NCI-H460 (cell line): ENCODE data around the gene CDYL. TPM values are rescaled to one million over a fixed set of nuclear protein-coding genes. Genes with fewer than 3 reads are reported as not detected.

Experiments
- DNase-seq: peaks from one replicate; pipeline ENCODE4 v3.0.0-alpha.2; 2016; ENCODE audit warnings: low read depth; ENCODE audit errors: extremely low read depth
- total RNA-seq: library from RNA; depleted of rRNA; stranded (reverse); fragments of >200 nt; shearing (Covaris generic); gene quantifications from 2 replicates; pipeline ENCODE4 v1.2.3, GENCODE V29; 2014

CDYL gene
- total RNA-seq, 1 experiment from 2014 or later: 19.7 TPM

DNA sequence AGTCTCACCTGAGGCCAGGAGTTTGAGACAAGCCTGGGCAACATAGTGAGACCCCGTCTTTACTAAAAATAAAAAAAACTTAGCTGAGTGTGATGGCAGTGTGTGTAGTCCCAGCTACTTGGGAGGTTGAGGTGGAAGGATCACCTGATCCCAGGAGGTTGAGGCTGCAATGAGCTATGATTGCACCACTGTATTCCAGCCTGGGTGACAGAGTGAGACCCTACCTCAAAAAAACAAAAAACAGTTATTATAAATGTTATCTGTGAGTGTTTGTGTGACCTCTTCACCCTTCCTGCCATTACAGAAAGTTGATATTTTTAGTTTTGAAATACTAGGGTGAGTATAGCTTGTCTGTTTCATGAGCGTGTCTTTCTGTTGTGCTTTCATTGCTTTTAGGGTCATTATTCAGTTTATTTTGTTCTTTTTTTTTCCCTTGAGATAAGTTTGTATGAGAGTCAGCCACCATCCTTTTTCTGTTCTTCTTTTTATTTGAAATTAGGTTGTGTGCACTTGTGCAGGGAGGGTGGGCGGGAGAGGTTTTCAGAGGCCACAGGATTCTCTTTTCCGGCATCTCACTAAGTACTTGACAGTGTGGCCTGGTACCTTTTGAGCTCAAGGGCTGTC lies 26.2 kb downstream of the CDYL start:
- DNase-seq: no peak

DNA sequence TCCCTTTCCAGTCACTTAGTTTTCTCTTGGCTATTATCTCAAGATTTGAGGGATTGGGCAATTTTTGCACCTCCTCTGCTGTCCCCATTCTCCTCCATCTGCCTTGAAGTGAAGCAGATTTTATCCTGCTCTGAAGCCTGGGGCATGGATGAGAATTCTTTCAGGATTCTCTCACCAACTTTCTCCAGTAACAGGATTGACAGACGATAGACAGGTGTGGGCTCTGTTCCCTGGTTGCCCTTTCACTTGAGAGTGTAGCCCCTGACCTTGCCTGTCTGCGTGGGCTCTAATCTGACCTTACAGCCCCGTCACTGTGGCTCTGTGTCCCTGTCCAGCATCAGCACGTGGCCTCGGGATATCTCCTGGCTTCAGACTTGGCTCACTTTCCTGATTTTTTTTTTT lies 27.1 kb downstream of the CDYL start:
- DNase-seq: no peak

DNA sequence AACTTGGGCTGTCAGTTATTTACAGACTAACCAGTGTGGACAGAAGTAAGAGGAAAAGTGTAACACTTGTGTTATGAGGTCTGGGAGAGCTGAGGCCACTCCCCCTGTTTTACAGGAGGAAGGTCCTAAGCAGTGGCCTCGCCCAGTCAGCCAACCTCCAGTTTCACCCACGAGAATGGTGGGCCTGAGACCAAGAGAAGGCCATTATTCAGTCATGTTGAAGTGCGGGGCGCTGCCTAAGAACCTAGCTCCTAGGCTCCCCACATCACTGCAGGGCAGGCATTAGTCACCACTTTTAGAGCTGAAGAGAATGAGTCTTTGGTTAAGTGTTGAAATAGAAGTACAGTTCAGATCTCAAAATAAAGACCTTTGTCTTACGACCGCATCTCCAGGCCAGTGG lies 27.9 kb downstream of the CDYL start:
- no peak for DNase-seq

DNA sequence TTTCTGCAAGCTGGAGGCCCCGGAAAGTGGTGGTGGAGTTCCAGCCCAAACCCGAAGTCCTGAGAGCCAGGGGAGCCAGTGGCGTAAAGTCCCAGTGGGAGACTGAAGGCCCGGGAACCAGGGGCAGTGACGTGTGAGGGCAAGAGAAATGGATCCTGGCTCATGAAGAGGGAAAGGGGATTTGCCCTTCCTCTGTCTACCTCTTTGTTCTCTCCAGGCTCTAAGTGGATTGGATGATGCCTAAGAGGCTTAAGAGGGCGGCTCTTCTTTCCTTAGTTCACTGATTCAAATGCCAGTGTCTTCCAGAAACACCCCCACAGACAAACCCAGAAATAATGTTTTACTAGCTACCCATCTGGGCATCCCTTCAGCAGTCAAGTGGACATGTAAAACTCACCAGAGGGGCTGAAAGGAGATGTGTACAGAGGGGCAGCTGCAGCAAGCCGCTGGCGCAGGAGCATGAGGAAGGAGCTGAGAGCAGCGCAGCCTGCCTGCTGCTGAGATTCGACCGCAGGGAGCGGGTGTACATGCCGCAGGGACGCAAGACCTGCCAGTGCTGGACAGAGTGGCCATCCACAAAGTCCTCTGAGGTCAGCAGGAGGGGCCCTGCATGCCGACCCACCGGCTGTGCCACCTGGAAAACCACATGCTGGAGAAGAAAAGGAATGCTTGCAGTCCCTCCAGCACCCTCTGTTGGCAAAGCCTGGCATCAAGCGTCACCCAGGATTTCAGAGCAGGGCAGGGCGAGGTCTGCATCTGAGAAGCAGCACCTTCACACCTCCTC lies 29.5 kb downstream of the CDYL start:
- peak; percentile 37 for DNase-seq

DNA sequence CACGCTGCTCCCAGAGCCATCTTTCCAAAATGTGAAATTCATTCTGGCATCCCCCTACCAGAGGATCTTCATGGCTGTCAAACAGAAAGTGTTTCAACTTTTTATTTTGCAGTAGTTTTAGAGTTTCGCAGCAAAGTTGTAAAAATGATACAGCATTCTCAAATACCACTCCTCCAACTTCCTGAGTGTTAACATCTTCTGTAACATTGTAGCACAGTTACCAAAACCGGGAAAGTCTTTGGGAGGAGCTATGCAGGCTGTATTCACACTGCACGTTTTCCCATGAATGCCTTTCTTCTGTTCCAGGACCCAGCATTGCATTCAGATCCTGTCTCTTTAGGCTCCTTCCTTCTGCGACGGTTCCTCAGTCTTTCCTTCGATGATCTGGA lies 30.1 kb downstream of the CDYL start:
- no peak for DNase-seq

DNA sequence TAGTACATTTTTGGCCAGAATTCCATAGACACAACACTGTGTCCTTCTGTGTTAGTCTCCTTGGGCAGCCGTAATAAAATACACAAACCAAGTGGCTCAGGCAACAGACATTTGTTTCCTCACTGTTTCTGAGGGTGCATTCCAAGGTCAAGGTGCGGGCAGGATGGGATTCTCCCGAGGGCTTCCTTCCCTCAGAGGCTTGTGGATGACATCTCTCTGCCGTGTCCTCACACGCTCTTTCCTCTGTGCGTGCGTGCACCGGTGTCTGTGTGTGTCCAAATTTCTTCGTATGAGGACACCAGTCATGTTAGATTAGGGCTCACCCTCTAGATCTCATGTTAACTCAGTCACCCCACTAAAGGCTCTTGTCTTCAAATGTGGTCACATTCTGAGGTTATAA lies 30.6 kb downstream of the CDYL start:
- DNase-seq: no peak

DNA sequence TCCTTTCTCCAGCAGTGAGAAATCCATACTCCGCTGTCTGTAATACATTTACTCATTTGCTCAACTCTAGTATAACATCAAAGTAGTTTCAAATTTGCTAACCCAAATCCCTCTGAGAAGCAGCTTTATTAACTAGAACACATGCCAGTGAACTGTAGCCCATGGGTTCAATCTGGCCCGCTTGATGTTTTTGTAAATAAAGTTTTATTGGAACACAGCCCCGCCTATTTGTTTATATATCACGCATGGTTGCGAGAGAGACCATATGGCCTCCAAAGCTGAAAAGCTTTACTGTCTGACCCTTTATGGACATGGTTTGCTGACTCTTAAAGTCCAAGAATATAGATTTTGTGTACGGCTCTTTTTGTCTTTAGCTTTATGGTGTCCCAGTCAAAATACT lies 32.2 kb downstream of the CDYL start:
- DNase-seq: no peak

DNA sequence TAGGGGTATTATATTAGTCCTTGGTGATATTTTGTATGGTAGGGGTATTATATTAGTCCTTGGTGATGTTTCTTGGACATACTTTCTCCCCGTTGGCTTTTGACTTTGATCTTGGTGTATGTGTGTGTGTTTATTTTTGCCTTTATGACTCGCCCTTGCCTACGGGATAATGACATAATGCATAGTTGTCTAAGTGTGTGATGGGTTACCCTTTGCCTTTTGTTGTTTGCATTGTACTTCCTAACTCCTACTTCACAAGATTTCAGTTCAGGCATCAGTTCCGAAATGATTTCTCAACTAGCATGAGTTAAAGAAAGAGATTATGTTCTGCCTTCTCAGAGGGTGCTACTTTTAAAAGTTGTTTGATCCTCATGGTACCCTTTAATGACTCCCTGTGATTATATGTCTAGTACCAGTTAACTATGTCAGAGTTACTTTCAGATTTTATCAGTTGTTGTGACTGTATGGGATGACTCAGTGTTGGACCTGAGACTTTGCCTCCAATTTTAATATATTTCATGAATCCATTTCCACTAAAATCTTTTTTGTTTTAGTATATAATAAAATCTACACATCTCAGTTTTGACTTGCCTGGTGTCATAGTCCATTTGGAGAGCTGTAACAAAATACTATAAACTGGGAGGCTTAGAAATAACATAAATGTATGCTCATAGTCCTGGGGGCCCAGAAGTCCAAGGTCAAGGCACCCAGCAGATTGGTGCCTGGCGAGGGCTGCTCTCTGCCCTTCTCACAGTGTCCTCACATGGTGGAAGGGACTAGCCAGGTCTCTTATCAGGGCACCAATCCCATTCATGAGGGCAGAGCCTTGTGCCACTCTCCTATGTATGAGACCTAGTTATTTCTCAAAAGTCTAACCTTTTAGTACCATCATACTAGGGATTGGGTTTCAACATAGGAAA lies 34.1 kb downstream of the CDYL start:
- no peak for DNase-seq

DNA sequence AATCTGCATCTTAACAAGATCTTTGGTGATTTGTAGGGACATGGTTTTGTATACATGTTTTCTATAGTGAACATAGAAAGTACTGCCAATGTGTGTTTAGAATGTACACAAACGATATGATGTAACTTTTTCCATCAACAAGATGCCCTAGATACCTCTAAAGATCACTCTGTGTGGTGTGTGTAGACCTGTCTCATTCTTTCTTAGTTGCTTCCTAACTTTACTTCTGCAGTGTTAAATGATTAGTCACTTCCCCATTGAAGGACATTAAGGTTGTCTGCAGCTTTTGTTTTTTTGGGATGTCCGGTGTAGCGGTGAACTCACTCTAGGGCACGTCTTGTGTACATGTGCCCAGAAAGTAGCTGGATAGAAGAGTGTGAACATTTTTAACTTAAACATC lies 35.9 kb downstream of the CDYL start:
- no peak for DNase-seq

DNA sequence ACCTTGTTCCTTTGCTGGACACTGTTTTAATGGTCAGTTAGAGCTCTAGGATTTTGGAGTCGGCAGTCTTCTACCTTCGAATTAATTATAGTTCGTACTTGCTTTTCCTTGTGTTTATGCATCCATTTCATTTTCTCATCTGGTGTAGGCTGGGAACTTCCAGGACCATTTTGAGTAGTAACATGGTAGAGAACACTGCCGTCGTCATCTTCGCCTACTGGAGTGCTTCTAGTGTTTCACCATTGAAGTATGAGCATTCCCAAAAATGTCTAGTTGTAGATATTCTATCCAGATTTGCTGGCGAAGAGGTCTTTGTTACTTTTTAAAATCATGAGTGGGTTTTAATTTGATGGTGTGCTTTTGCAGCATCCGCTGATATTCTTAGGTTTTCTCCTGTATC lies 36.9 kb downstream of the CDYL start:
- DNase-seq: no peak

DNA sequence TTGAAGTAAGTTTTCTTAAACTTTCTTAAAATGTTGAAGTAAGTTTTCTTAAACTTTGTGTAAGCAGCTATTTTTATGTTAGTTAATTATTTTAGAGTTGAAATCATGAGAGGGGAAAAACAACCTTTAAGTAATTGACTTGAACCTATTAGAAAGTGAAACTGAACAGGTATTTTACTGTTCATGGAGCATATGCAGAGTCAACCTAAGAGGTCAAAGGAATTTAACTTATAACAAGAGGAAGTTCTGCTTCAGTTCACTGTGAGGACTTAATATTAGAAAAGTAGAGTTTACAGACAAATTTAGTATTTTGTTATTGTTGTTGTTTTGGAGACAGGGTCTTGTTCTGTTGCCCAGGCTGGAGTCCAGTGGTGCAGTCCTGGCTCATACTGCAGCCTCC lies 38.0 kb downstream of the CDYL start:
- no peak for DNase-seq

DNA sequence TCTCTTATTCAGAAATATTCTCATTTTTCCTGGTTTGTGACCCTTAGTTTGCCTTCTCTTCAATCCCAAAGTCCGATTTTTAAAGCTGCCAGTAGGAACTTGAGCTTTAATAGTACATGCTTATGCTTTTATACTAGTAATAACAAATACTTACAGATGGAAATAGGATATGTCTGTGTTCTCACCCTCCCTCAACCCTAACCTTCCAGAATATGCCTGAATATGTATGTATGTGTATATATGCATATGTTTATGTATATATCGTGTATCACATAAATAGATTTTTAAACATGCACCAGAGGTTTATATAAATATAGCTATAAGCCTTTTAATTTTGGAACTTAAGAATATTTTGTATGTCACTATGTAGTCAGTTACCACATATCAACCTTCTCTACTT lies 38.8 kb downstream of the CDYL start:
- no peak for DNase-seq

DNA sequence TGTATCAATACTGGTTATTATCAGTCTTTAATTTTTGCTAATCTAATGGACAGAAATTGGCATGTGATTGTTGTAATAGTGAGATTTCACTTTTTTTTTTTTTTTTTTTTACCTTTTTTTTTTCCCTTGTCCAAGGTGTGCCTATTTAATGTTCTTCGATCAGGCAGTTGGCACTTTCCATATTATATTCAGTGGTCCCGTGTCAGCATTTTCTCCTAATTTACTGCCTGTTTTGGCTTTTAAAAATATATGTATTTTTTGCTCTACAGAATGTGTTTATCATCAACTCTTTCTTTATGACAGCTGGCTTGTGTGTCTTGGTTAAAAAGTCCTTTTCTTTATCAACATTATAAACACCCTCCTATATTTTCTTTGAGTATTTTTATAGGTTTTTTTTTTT lies 39.4 kb downstream of the CDYL start:
- no peak for DNase-seq

DNA sequence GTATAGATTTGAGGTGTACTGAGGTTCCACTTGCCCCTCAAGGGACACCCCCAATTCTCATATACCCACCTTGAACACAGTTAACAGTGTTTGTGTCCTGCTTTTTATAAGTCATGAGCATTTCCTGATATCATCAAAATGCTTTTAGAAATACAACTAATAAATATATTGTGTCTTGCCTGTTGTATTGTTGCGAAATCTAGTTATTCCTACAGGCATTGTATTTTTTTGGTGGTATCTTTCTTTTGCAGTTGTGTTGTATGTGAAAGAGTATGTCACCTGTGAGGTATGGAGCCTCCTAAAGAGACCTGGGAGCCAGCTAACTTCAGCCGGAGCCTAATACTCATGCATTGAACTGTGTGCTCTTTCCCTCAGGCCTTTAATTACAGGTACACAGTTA lies 40.7 kb downstream of the CDYL start:
- no peak for DNase-seq

DNA sequence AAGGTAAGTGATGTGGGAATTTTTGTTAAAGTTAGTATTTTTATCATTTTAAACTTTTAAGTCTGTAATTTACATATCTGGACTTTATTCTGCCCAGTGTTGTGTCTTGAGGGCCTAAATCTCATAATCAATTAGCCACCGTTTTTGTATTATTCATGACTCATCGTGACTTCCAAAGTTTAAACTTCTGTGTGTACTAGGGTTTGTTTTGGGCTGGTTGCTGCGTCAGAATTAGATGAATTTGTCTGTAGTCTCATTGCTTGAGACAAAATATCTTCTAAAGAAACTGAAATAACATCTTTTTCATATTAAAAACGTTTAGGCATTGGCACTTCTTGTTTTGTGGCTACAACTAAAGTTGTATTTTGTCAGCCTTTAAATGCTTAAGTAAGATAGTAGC lies 41.3 kb downstream of the CDYL start:
- no peak for DNase-seq

DNA sequence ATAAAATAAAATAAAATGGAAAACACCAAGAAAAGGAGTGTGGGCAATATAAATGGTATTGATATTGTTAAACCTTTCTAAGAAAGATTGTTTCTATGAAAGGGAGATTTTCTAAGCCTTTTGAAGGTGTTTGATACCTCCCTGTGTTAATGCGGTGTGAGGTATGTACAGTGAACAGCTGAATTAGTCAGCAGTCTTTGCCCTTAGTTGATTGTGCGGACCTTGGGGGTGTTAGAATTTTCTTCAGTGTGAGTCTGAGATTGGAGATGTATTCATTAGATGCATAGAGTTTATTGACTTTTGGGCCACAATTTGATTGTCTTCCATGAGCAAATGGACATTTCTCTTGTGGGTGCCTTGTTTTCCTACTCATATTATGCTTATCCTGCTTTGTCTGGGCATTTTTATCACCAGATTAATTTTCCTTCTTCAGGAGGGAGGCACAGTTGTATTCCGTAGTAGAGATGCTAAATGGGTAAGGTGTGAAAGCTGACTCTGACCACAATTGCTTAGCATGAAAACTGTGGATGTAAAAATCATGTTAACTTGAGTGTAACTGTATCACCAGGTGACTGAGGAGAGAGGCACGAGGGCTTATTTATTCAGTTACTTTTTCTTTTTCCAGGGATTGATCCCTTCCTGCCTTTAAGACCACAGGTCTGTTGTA lies 42.2 kb downstream of the CDYL start:
- no peak for DNase-seq

DNA sequence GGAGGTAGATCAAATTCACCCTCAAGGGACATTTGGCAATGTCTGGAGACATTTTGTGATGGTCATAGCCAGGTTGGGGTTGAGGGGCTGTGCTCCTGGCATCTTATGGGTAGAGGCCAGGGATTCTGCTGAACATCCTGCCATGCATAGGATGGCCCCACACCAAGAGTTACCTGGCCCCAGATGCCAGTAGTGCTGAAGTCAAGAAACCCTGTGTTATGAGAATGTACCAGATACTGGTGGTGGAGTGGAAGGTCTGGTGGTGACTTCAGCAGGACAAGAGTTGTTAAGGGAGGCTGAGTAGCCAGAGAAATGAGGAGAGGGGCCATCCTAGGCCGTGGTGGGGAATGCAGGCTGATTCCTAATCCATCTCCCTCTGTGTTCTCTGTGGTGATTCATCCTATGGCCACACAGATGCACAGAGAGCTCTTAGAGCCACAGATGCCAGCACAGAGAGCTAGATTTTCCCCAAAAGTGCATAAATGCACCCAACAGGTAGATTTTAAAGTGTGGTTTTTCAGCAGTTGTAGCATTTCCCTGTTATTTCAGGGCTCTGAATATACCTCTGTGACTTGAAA lies 43.6 kb downstream of the CDYL start:
- DNase-seq: no peak

DNA sequence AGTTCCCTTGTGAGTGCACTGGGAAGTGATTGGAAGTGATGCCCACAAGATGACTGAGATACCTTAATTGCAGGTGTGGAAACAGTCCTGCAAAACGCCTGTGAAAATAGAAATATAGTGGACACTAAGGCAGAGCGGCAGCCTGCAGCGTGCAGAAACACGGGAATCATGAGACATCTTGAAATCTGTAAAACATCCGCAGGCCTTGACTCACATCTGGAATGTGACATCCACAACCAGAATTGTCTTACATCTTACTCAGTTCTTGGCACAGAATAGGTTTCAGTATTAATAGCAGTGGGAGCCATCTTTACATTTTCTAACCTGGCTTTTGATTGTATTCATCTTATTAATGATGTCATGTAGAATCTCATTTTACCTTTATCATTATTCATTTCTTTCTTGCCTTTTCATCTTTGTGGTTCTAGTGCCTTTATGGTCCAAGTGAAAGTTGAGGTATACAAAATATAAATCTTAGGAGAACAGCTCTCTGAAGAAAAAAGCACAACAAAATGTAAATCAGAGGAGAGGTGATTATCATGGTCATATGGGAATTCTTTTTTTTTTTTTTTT lies 44.6 kb downstream of the CDYL start:
- no peak for DNase-seq

DNA sequence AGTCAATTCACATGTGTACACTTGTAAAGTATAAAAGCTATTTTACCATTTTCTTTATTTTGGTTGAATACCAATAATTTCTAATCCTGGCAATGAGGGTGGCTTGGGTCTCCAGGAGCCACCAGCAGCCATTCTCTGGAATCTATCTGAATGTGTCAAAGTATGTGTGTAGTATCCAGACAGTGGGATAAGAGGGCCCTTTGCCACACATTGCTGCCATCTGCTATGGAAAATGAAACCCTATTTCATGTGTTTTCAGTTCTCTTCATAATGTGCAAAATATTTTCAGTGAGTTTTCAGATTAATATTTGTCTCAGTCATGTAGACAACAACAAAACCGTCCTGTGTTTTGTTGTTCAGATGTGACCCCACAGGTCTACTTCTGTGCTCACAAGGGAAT lies 46.3 kb downstream of the CDYL start:
- no peak for DNase-seq

DNA sequence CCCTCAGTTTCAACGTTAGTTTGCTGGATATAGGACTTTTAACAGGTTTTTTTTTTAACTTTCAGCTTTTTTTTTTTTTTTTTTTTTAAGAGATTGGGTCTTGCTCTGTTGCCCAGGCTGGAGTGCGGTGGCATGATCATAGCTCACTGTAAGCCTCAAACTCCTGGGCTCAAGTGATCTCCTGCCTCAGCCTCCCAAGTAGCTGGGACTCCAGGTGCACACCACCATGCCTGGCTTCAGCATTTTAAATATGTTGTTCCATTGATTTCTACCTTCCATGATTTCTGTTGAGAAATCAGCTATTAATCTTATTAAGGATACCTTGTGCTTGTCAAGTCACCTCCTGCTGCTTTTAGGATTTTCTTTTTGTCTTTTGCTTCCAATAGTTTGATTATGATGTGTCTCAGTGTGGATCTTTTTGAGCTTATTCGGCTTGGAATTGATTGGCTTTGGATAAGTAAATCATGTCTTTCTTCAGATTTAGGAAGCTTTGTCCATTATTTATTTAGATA lies 52.0 kb downstream of the CDYL start:
- DNase-seq: no peak
